ENCODE measurements around the gene FADS2. TPM values are rescaled to one million over a fixed set of nuclear protein-coding genes. Genes with fewer than 3 reads are reported as not detected.
A peak's percentile ranks its signal among the peaks of the same experiment; 100 is the strongest.

The FADS2 gene
- total RNA-seq, 4 donors from 2014 or later: 17.6 to 40.0 (median 33.4) TPM

GRCh38 chr11:61902313-61902712 lies 74.2 kb downstream of the FADS2 start:
- Histone ChIP-seq H3K9me3 (no peaks in the 10 kb centered on the region), H3K27ac (no peak overlapping the region), H3K27me3 (no peaks in the 10 kb centered on the region), H3K4me3 (no peak overlapping the region), H3K36me3 (peaks cover 0 to 86% of the 10 kb centered on the region in 2 donors), H3K4me1 (peaks cover 0 to 26% (median 15%) of the 10 kb centered on the region in 3 donors)
- TF ChIP-seq EP300 (IDR thresholded peaks at IDR 0.05) (no peak), POLR2A (IDR thresholded peaks at IDR 0.05) (no peak), POLR2AphosphoS5 (IDR thresholded peaks at IDR 0.05) (no peak), CTCF (IDR thresholded peaks at IDR 0.05) (no peak)
- ATAC-seq: no peak
- 81 to 94% methylated on average over 3 to 9 of the region's 11 CpGs for WGBS, 2 donors (ENCODE audit: low coverage in 1 of 2)

- Histone ChIP-seq H3K36me3 (peaks cover 0 to 84% of the 10 kb centered on the region in 2 donors), H3K4me3 (no peak overlapping the region), H3K4me1 (peaks cover 0 to 26% (median 6%) of the 10 kb centered on the region in 3 donors), H3K9me3 (no peaks in the 10 kb centered on the region), H3K27ac (no peak overlapping the region), H3K27me3 (no peaks in the 10 kb centered on the region)
- no peak for TF ChIP-seq POLR2A (IDR thresholded peaks at IDR 0.05)
- TF ChIP-seq POLR2AphosphoS5 (IDR thresholded peaks at IDR 0.05): no peak
- TF ChIP-seq EP300 (IDR thresholded peaks at IDR 0.05): no peak
- no peak for TF ChIP-seq CTCF (IDR thresholded peaks at IDR 0.05)
- no peak for ATAC-seq
- 87% methylated on average over 3 of the region's 3 CpGs; no CpG with 5 or more reads in 1 of the 2 donors for WGBS, 2 donors (ENCODE audit: low coverage in 1 of 2)
Measured at GRCh38 chr11:61903845-61904244, 75.7 kb downstream of the FADS2 start.

GRCh38 chr11:61904539-61905048 lies 76.5 kb downstream of the FADS2 start:
- no peaks in the 10 kb centered on the region for H3K9me3 ChIP-seq
- H3K36me3 ChIP-seq: peaks cover 0 to 84% of the 10 kb centered on the region in 2 donors
- H3K4me3 ChIP-seq: no peak overlapping the region
- ATAC-seq: no peak
- no peaks in the 10 kb centered on the region for H3K27me3 ChIP-seq
- H3K4me1 ChIP-seq: peaks cover 0 to 26% (median 3%) of the 10 kb centered on the region in 3 donors
- TF ChIP-seq POLR2AphosphoS5 (IDR thresholded peaks at IDR 0.05) (no peak), POLR2A (IDR thresholded peaks at IDR 0.05) (no peak), CTCF (IDR thresholded peaks at IDR 0.05) (no peak), EP300 (IDR thresholded peaks at IDR 0.05) (no peak)
- 60 to 70% methylated on average over 1 to 4 of the region's 19 CpGs for WGBS, 2 donors (ENCODE audit: low coverage in 1 of 2)
- H3K27ac ChIP-seq: peak overlapping the region in 1 of 4 donors; percentile 11

GRCh38 chr11:61905067-61905696 lies 77.1 kb downstream of the FADS2 start:
- H3K4me3 ChIP-seq: no peak overlapping the region
- no peaks in the 10 kb centered on the region for H3K27me3 ChIP-seq
- TF ChIP-seq POLR2A (IDR thresholded peaks at IDR 0.05): no peak
- no peak for TF ChIP-seq CTCF (IDR thresholded peaks at IDR 0.05)
- no peak for TF ChIP-seq POLR2AphosphoS5 (IDR thresholded peaks at IDR 0.05)
- TF ChIP-seq EP300 (IDR thresholded peaks at IDR 0.05): no peak
- H3K36me3 ChIP-seq: peaks cover 0 to 78% of the 10 kb centered on the region in 2 donors
- no peak overlapping the region for H3K27ac ChIP-seq
- no peaks in the 10 kb centered on the region for H3K9me3 ChIP-seq
- ATAC-seq: no peak
- 79 to 87% methylated on average over 3 to 6 of the region's 13 CpGs for WGBS, 2 donors (ENCODE audit: low coverage in 1 of 2)
- H3K4me1 ChIP-seq: peaks cover 0 to 27% (median 3%) of the 10 kb centered on the region in 3 donors
